IMR-90 (cell line): ENCODE results near the gene M6PR. TPM values are rescaled to one million over a fixed set of nuclear protein-coding genes. Genes with fewer than 3 reads are reported as not detected.

Experiments
- ATAC-seq: fragments of 200-7000 bp; cut with Tn5 transposase; 2 replicates; pipeline ENCODE4 v1.9.1; 2020; ENCODE audit warnings: low read depth, mild to moderate bottlenecking, moderate library complexity
- BruUV-seq: library from RNA; stranded (reverse); fragments of 400-500 nt; replicated peaks from 2 replicates; lab custom pipeline; 2021; lab: Mats Ljungman, UMichigan
- CTCF ChIA-PET: fragments of 300-600 bp; formaldehyde crosslinking; extraction: SDS; loops from one replicate; lab custom pipeline; 2021; ENCODE audit warnings: antibody characterized with exemption; lab: Yijun Ruan, JAX
- POLR2A ChIA-PET: fragments of 300-600 bp; sonication (Branson Sonifier 250); formaldehyde crosslinking; loops from one replicate; lab custom pipeline; 2022; ENCODE audit warnings: antibody characterized with exemption; ENCODE audit not compliant: unreplicated experiment; lab: Charles Lee
- DNase-seq: peaks from one replicate; pipeline ENCODE4 v3.0.0; 2013
- H2AFZ ChIP-seq: replicated peaks from 2 replicates; pipeline ENCODE3; 2013; ENCODE audit warnings: low read length, mild to moderate bottlenecking; ENCODE audit not compliant: poor library complexity
- H2AK5ac ChIP-seq: 2 replicates; pipeline ENCODE4 v1.6.1; 2013; ENCODE audit warnings: low read depth, low read length, inconsistent platforms
- H2AK9ac ChIP-seq: replicated peaks from 2 replicates; pipeline ENCODE3; 2013; ENCODE audit warnings: mild to moderate bottlenecking, low read depth, low read length, moderate library complexity; ENCODE audit not compliant: poor library complexity
- H2BK120ac ChIP-seq: 2 replicates; pipeline ENCODE4 v1.6.1; 2013; ENCODE audit warnings: low read depth, low read length, inconsistent platforms
- H2BK15ac ChIP-seq: 3 replicates; pipeline ENCODE4 v1.6.1; 2013; ENCODE audit warnings: low read depth, low read length, inconsistent platforms
- H2BK20ac ChIP-seq: 2 replicates; pipeline ENCODE4 v1.6.1; 2013; ENCODE audit warnings: low read depth, mild to moderate bottlenecking, inconsistent platforms, low read length, moderate library complexity
- H2BK5ac ChIP-seq: 2 replicates; pipeline ENCODE4 v1.6.1; 2013; ENCODE audit warnings: mild to moderate bottlenecking, low read depth, low read length, inconsistent platforms; ENCODE audit not compliant: poor library complexity, severe bottlenecking
- H3K14ac ChIP-seq: replicated peaks from 2 replicates; pipeline ENCODE4 v1.6.1; 2013; ENCODE audit warnings: low read depth, low read length, inconsistent platforms
- H3K18ac ChIP-seq: 2 replicates; pipeline ENCODE4 v1.6.1; 2013; ENCODE audit warnings: low read depth, low read length, control low read depth
- H3K23ac ChIP-seq: 2 replicates; pipeline ENCODE4 v1.6.1; 2013; ENCODE audit warnings: low read depth, low read length, inconsistent platforms
- H3K27ac ChIP-seq: 2 replicates; pipeline ENCODE4 v1.5.1; 2013; ENCODE audit warnings: mild to moderate bottlenecking, control low read depth, low read length; ENCODE audit not compliant: insufficient read depth
- H3K27me3 ChIP-seq: 2 replicates; pipeline ENCODE4 v1.6.1; 2013; ENCODE audit warnings: low read length; ENCODE audit not compliant: control insufficient read depth, insufficient read depth
- H3K36me3 ChIP-seq: 2 replicates; pipeline ENCODE4 v1.6.1; 2013; ENCODE audit warnings: low read length, mixed read lengths; ENCODE audit not compliant: control insufficient read depth, insufficient read depth
- H3K4ac ChIP-seq: 2 replicates; pipeline ENCODE4 v1.6.1; 2013; ENCODE audit warnings: low read depth, low read length, inconsistent platforms
- H3K4me1 ChIP-seq: 2 replicates; pipeline ENCODE4 v1.6.1; 2013; ENCODE audit warnings: low read length, mixed read lengths; ENCODE audit not compliant: control insufficient read depth, insufficient read depth
- H3K4me2 ChIP-seq: 2 replicates; pipeline ENCODE4 v1.6.1; 2013; ENCODE audit warnings: low read depth, mild to moderate bottlenecking, control low read depth, low read length, moderate library complexity
- H3K4me3 ChIP-seq: 2 replicates; pipeline ENCODE4 v1.5.1; 2013; ENCODE audit warnings: low read depth, mild to moderate bottlenecking, control low read depth, low read length, moderate library complexity; ENCODE audit not compliant: insufficient read depth
- H3K56ac ChIP-seq: 2 replicates; pipeline ENCODE4 v1.6.1; 2013; ENCODE audit warnings: low read length, inconsistent platforms; ENCODE audit not compliant: insufficient read depth; ENCODE audit errors: extremely low read depth
- H3K79me1 ChIP-seq, 2 experiments: 2 replicates each; pipeline ENCODE4 v1.6.1; 2013; ENCODE audit warnings: low read length in 2 of 2, inconsistent platforms in 1 of 2, low read depth in 1 of 2
- H3K9ac ChIP-seq: 2 replicates; pipeline ENCODE4 v1.6.1; 2013; ENCODE audit warnings: low read depth, low read length, control low read depth
- H3K9me1 ChIP-seq: 2 replicates; pipeline ENCODE4 v1.6.1; 2013; ENCODE audit warnings: low read length, inconsistent platforms; ENCODE audit not compliant: insufficient read depth
- H3K9me3 ChIP-seq: 2 replicates; pipeline ENCODE4 v1.6.1; 2013; ENCODE audit warnings: low read length; ENCODE audit not compliant: control insufficient read depth, insufficient read depth
- H4K20me1 ChIP-seq: 2 replicates; pipeline ENCODE4 v1.6.1; 2013; ENCODE audit warnings: low read length, inconsistent platforms; ENCODE audit not compliant: insufficient read depth
- H4K5ac ChIP-seq: 2 replicates; pipeline ENCODE4 v1.6.1; 2013; ENCODE audit warnings: mild to moderate bottlenecking, low read depth, low read length, control low read depth
- H4K8ac ChIP-seq, 2 experiments: 2 replicates each; pipeline ENCODE4 v1.6.1; 2013; ENCODE audit warnings: low read depth in 2 of 2, low read length in 2 of 2, control low read depth in 1 of 2, inconsistent platforms in 1 of 2
- H4K91ac ChIP-seq: 2 replicates; pipeline ENCODE4 v1.6.1; 2013; ENCODE audit warnings: low read depth, low read length, inconsistent platforms; ENCODE audit not compliant: insufficient read depth
- BHLHE40 ChIP-seq: fragments of 150-350 bp; IDR thresholded peaks from 2 replicates; pipeline ENCODE4 v1.6.1; 2016; ENCODE audit warnings: mild to moderate bottlenecking, low read depth, low read length
- CEBPB ChIP-seq: IDR thresholded peaks from 2 replicates; pipeline ENCODE4 v1.6.1; 2012; ENCODE audit warnings: low read depth, low read length, improper control_type of control experiment
- CHD1 ChIP-seq: IDR thresholded peaks from 2 replicates; pipeline ENCODE4 v1.6.1; 2012; ENCODE audit warnings: low read depth, low read length, improper control_type of control experiment
- CTCF ChIP-seq: conservative IDR thresholded peaks from 2 replicates; pipeline ENCODE4 v1.5.1; 2012; ENCODE audit warnings: mild to moderate bottlenecking, low read depth, low read length, improper control_type of control experiment
- ELK1 ChIP-seq: fragments of 150-350 bp; IDR thresholded peaks from 2 replicates; pipeline ENCODE4 v1.6.1; 2016; ENCODE audit warnings: low read depth, mild to moderate bottlenecking, low read length, moderate library complexity, borderline replicate concordance
- FOS ChIP-seq: fragments of 150-350 bp; IDR thresholded peaks from 2 replicates; pipeline ENCODE4 v1.6.1; 2016; ENCODE audit warnings: low read depth, low read length
- MAFK ChIP-seq: IDR thresholded peaks from 2 replicates; pipeline ENCODE4 v1.6.1; 2012; ENCODE audit warnings: low read depth, low read length, improper control_type of control experiment
- MAZ ChIP-seq: IDR thresholded peaks from 2 replicates; pipeline ENCODE4 v1.6.1; 2012; ENCODE audit warnings: low read depth, mild to moderate bottlenecking, low read length, improper control_type of control experiment, moderate library complexity, borderline replicate concordance
- MXI1 ChIP-seq: IDR thresholded peaks from 2 replicates; pipeline ENCODE4 v1.6.1; 2012; ENCODE audit warnings: low read depth, mild to moderate bottlenecking, low read length, moderate library complexity, borderline replicate concordance
- NFE2L2 ChIP-seq: fragments of 150-350 bp; IDR thresholded peaks from 2 replicates; pipeline ENCODE4 v1.6.1; 2016; ENCODE audit warnings: low read depth, mild to moderate bottlenecking, low read length
- POLR2A ChIP-seq: IDR thresholded peaks from 2 replicates; pipeline ENCODE4 v1.6.1; 2012; ENCODE audit warnings: mild to moderate bottlenecking, low read depth, low read length
- RAD21 ChIP-seq: IDR thresholded peaks from 2 replicates; pipeline ENCODE4 v1.6.1; 2012; ENCODE audit warnings: low read length, improper control_type of control experiment
- RCOR1 ChIP-seq: IDR thresholded peaks from 2 replicates; pipeline ENCODE4 v1.6.1; 2012; ENCODE audit warnings: mild to moderate bottlenecking, low read length, improper control_type of control experiment; ENCODE audit not compliant: insufficient replicate concordance
- RFX5 ChIP-seq: IDR thresholded peaks from 2 replicates; pipeline ENCODE4 v1.8.0; 2012; ENCODE audit warnings: low read depth, mild to moderate bottlenecking, low read length, moderate library complexity
- SMC3 ChIP-seq: fragments of 150-350 bp; IDR thresholded peaks from 2 replicates; pipeline ENCODE4 v1.6.1; 2016; ENCODE audit warnings: low read depth, mild to moderate bottlenecking, antibody characterized with exemption, low read length, moderate library complexity
- USF2 ChIP-seq: fragments of 150-350 bp; IDR thresholded peaks from 2 replicates; pipeline ENCODE4 v1.6.1; 2017; ENCODE audit warnings: mild to moderate bottlenecking, antibody characterized with exemption, low read length, low read depth
- WGBS, 2 experiments: methylation state at CpG; one replicate each; pipeline versions ENCODE4 v1.1.5 to v1.1.7; 2013; ENCODE audit warnings: missing lambda C conversion rate in 2 of 2; ENCODE audit not compliant: insufficient read length in 1 of 2; ENCODE audit errors: extremely low coverage in 2 of 2; 5-methylcytosine and 5-hydroxymethylcytosine counted together
- dilution Hi-C: fragments of 300-500 bp; cut with HindIII; formaldehyde crosslinking; loops from one replicate; pipeline ENCODE4 v1.14.3; 2018; ENCODE audit warnings: low sequenced_read_pairs; ENCODE audit not compliant: unreplicated experiment
- in situ Hi-C: fragments of 300-500 bp; cut with MboI; formaldehyde crosslinking; loops from 3 replicates; pipeline ENCODE4 v1.14.3; 2019; ENCODE audit warnings: low sequenced_read_pairs, inconsistent platforms, mixed read lengths
- intact Hi-C: fragments of 100-400 bp; cut with micrococcal nuclease; formaldehyde crosslinking; loops from 2 replicates; pipeline ENCODE4 v1.10.0; 2022
- polyA plus RNA-seq, 3 experiments: library from polyadenylated mRNA; depleted of rRNA; stranded (reverse); fragments of >200 nt; gene quantifications; 2 replicates each; pipeline ENCODE4 v1.2.3, GENCODE V29; 2012; ENCODE audit warnings: low replicate concordance in 1 of 3
- total RNA-seq: library from RNA; depleted of rRNA; stranded (reverse); fragments of >200 nt; gene quantifications from 2 replicates; pipeline ENCODE4 v1.2.3, GENCODE V29; 2012

M6PR gene
- total and polyA plus RNA-seq, 2 of the 4 experiments (the other 2 are of a cell fraction): 86.6 to 140 TPM

GRCh38 chr12:8891976-8892375 is 57.5 kb downstream of the M6PR start:
- BruUV-seq: no TSS peak
- Histone ChIP-seq H2BK120ac (no peak overlapping the region), H4K20me1 (no peaks in the 10 kb centered on the region), H3K14ac (no peak overlapping the region), H2AK5ac (no peak overlapping the region), H3K4me2 (no peak overlapping the region), H2BK15ac (no peak overlapping the region), H3K9ac (no peak overlapping the region), H3K4me1 (no peaks in the 10 kb centered on the region), H3K9me3 (no peaks in the 10 kb centered on the region), H3K27ac (no peak overlapping the region), H2AK9ac (no peak overlapping the region), H3K9me1 (no peaks in the 10 kb centered on the region), H3K23ac (no peak overlapping the region), H3K56ac (no peak overlapping the region), H4K91ac (no peak overlapping the region), H4K5ac (no peak overlapping the region), H3K36me3 (no peaks in the 10 kb centered on the region), H3K4me3 (no peak overlapping the region), H4K8ac (no peak overlapping the region), H3K79me1 (no peaks in the 10 kb centered on the region), H3K27me3 (peaks cover 2% of the 10 kb centered on the region), H3K4ac (no peak overlapping the region), H2AFZ (no peak overlapping the region), H2BK20ac (no peak overlapping the region), H3K18ac (no peak overlapping the region), H2BK5ac (no peak overlapping the region)
- DNase-seq (no peak), ATAC-seq (no peak)
- dilution Hi-C loops (no loop called here), intact Hi-C loops (loop anchor here (2.0 to 10.0 kb wide), 2 partner anchors 147 to 347 kb away; partner anchors contain the start of gene CLEC4E), in situ Hi-C loops (loop anchor here (5.0 kb wide), 1 partner anchor 210 kb away; no protein-coding TSS in a partner anchor)
- no CpG with 5 or more reads among the region's 3 CpGs for WGBS, 2 experiments
- CTCF ChIA-PET: interaction anchor here (0.6 to 1.5 kb wide), 2 partner anchors 13 to 22 kb away, joined by 3 to 4 read pairs; no protein-coding TSS in a partner anchor
- TF ChIP-seq NFE2L2 (no peak), CTCF (no peak), ELK1 (no peak), BHLHE40 (no peak), FOS (no peak), RCOR1 (no peak), USF2 (no peak), CHD1 (no peak), RAD21 (no peak), POLR2A (no peak), MXI1 (no peak), CEBPB (no peak), SMC3 (no peak), MAFK (no peak), MAZ (no peak), RFX5 (no peak)
- POLR2A ChIA-PET: no interaction called here
